Smooth muscle cell (in vitro differentiated cells): ENCODE data around the gene CPXCR1. TPM values are rescaled to one million over a fixed set of nuclear protein-coding genes. Genes with fewer than 3 reads are reported as not detected.
"Not testable (repeated sequence)": the region's sequence is repeated elsewhere in the genome, so short reads cannot be mapped to it uniquely, and the experiment has no call there.

Experiments
- DNase-seq: peaks from one replicate; lab custom pipeline; 2025; ENCODE audit not compliant: unreplicated experiment; lab: John Stamatoyannopoulos, UW
- H2AFZ ChIP-seq: fragments of 200-600 bp; sonication (generic); 2 replicates; pipeline ENCODE4 v1.6.0; 2016; ENCODE audit warnings: antibody characterized with exemption, low read depth, mild to moderate bottlenecking
- H3F3A ChIP-seq: fragments of 200-600 bp; sonication (generic); 2 replicates; pipeline ENCODE4 v1.6.0; 2017; ENCODE audit warnings: antibody characterized with exemption, low read depth
- H3K27ac ChIP-seq: fragments of 200-600 bp; sonication (generic); 2 replicates; pipeline ENCODE4 v1.5.1; 2016; ENCODE audit warnings: low read depth, mild to moderate bottlenecking
- H3K27me3 ChIP-seq: fragments of 200-600 bp; sonication (generic); 2 replicates; pipeline ENCODE4 v1.6.1; 2016; ENCODE audit warnings: low read depth, mild to moderate bottlenecking
- H3K36me3 ChIP-seq: fragments of 200-600 bp; sonication (generic); 2 replicates; pipeline ENCODE4 v1.5.1; 2016; ENCODE audit warnings: low read depth
- H3K4me1 ChIP-seq: fragments of 200-600 bp; sonication (generic); 2 replicates; pipeline ENCODE4 v1.5.1; 2016; ENCODE audit warnings: low read depth
- H3K4me2 ChIP-seq: fragments of 200-600 bp; sonication (generic); 2 replicates; pipeline ENCODE4 v1.6.0; 2016; ENCODE audit warnings: mild to moderate bottlenecking
- H3K4me3 ChIP-seq: fragments of 200-600 bp; sonication (generic); 2 replicates; pipeline ENCODE4 v1.5.1; 2016; ENCODE audit warnings: mild to moderate bottlenecking
- H3K79me2 ChIP-seq: fragments of 200-600 bp; sonication (generic); 2 replicates; pipeline ENCODE4 v1.6.0; 2016; ENCODE audit warnings: low read depth, mild to moderate bottlenecking
- H3K9ac ChIP-seq: fragments of 200-600 bp; sonication (generic); 2 replicates; pipeline ENCODE4 v1.6.0; 2016; ENCODE audit warnings: low read depth
- H3K9me3 ChIP-seq: fragments of 200-600 bp; sonication (generic); replicated peaks from 2 replicates; pipeline ENCODE4 v1.5.1; 2016; ENCODE audit warnings: low read depth
- H4K20me1 ChIP-seq: fragments of 200-600 bp; sonication (generic); 2 replicates; pipeline ENCODE4 v1.6.0; 2016; ENCODE audit warnings: low read depth
- WGBS: methylation state at CpG from one replicate; pipeline ENCODE4 v1.1.7; 2016; ENCODE audit warnings: low lambda C conversion rate; 5-methylcytosine and 5-hydroxymethylcytosine counted together
- polyA plus RNA-seq: library from polyadenylated mRNA; unstranded; fragments of >200 nt; fragmentation: Nextera tagmentation; extraction: Ambion mirVana; gene quantifications from 2 replicates; pipeline ENCODE4 v1.2.1, GENCODE V29; 2016
- total RNA-seq: library from RNA; depleted of rRNA; stranded (reverse); fragments of >200 nt; gene quantifications from 2 replicates; pipeline ENCODE4 v1.2.3, GENCODE V29; 2014
- TF ChIP-seq, protein P1 (sequence below): fragments of 200-600 bp; sonication (generic); IDR thresholded peaks from 2 replicates; pipeline ENCODE4 v1.5.1; 2017; ENCODE audit warnings: borderline replicate concordance, mild to moderate bottlenecking, antibody characterized with exemption; ENCODE audit not compliant: insufficient read depth, poor library complexity, severe bottlenecking

Gene CPXCR1
- total RNA-seq (not detected in 2 replicates), polyA plus RNA-seq (not detected in 2 replicates)

DNA sequence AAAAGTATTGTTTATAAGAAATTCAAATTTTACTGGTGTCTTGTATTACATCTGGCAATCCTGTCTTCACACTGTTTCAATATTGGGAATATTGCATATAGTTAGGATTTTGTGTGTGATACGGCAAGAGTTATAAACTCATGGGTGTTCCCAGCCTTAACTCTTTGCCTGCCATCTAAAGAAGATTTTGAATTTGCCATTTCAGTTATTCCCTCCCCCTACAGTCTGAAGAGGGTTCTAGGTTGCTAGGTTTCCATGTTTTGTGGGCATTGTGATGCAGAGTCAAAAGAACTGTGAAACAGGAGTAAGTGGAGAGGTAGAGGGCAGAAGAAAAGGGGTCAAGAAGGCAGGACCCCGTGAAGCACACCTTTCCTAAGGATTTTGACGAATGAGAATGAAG is at the start of gene CPXCR1:
TSS of gene CPXCR1 (plus strand) at position 301 of the 400 bp plus-strand sequence. CDS start 6,190 bp downstream, outside the sequence.
- TF ChIP-seq, protein P1, sequence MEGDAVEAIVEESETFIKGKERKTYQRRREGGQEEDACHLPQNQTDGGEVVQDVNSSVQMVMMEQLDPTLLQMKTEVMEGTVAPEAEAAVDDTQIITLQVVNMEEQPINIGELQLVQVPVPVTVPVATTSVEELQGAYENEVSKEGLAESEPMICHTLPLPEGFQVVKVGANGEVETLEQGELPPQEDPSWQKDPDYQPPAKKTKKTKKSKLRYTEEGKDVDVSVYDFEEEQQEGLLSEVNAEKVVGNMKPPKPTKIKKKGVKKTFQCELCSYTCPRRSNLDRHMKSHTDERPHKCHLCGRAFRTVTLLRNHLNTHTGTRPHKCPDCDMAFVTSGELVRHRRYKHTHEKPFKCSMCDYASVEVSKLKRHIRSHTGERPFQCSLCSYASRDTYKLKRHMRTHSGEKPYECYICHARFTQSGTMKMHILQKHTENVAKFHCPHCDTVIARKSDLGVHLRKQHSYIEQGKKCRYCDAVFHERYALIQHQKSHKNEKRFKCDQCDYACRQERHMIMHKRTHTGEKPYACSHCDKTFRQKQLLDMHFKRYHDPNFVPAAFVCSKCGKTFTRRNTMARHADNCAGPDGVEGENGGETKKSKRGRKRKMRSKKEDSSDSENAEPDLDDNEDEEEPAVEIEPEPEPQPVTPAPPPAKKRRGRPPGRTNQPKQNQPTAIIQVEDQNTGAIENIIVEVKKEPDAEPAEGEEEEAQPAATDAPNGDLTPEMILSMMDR: no peak
- H3K9ac ChIP-seq: no peak within 1 kb of the TSS
- no peak within 1 kb of the TSS for H3K4me2 ChIP-seq
- WGBS: 73% methylated on average over 3 of the region's 3 CpGs
- no peaks in the 10 kb centered on the region for H4K20me1 ChIP-seq
- H3K4me1 ChIP-seq: no peaks in the 10 kb centered on the region
- H3K79me2 ChIP-seq: no peaks in the 10 kb centered on the region
- H3K4me3 ChIP-seq: no peak within 1 kb of the TSS
- no peak within 1 kb of the TSS for H2AFZ ChIP-seq
- H3K9me3 ChIP-seq: no peaks in the 10 kb centered on the region
- no peaks in the 10 kb centered on the region for H3F3A ChIP-seq
- DNase-seq: no peak
- H3K36me3 ChIP-seq: no peaks in the 10 kb centered on the region
- H3K27me3 ChIP-seq: no peaks in the 10 kb centered on the region
- no peak within 1 kb of the TSS for H3K27ac ChIP-seq

DNA sequence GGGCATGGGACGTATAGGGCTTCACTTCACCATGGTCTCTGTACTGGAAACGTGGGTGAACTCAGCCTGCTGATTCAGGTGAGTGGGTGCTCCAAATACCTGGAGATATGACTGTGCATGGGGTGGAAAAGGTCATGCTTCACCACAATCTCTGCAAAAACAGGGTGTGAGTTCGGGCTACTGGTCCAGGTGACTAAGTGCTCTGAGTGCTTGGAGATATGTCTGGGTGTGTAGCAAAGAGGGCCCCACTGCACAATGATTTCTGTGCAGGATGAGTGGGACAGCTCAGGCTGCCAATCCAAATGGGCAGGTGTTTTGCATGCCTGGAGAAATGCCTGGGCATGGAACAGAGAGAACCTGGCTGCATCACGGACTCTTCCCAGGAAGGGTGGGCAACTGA is 11.2 kb upstream of the CPXCR1 start:
- no peaks in the 10 kb centered on the region for H3K9me3 ChIP-seq
- TF ChIP-seq, protein P1: no peak
- H3K27ac ChIP-seq: no peak overlapping the region
- 87% methylated on average over 4 of the region's 4 CpGs for WGBS
- no peak overlapping the region for H3K4me3 ChIP-seq
- H3K79me2 ChIP-seq: no peaks in the 10 kb centered on the region
- no peaks in the 10 kb centered on the region for H3K4me1 ChIP-seq
- no peaks in the 10 kb centered on the region for H3K27me3 ChIP-seq
- no peak overlapping the region for H2AFZ ChIP-seq
- no peak for DNase-seq
- no peaks in the 10 kb centered on the region for H3K36me3 ChIP-seq
- no peaks in the 10 kb centered on the region for H4K20me1 ChIP-seq
- H3K9ac ChIP-seq: no peak overlapping the region
- H3F3A ChIP-seq: no peaks in the 10 kb centered on the region
- no peak overlapping the region for H3K4me2 ChIP-seq

DNA sequence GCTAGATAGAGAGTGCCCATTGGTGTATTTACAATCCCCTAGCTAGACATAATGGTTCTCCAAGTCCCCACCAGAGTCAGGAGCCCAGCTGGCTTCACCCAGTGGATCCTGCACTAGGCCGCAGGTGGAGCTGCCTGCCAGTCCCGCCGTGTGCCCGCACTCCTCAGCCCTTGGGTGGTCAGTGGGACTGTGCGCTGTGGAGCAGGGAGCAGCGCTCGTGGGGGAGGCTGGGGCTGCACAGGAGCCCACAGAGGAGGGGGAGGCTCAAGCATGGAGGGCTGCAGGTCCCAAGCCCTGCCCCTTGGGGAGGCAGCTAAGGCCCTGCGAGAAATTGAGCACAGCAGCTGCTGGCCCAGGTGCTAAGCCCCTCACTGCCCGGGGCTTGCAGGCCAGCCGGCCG is 810 bp upstream of the CPXCR1 start:
- not testable (repeated sequence) for H3F3A ChIP-seq, H2AFZ ChIP-seq, H3K4me3 ChIP-seq, H3K4me1 ChIP-seq, H3K9me3 ChIP-seq, H3K27ac ChIP-seq, H3K79me2 ChIP-seq, H4K20me1 ChIP-seq, H3K4me2 ChIP-seq, H3K9ac ChIP-seq, H3K27me3 ChIP-seq, DNase-seq, H3K36me3 ChIP-seq
- WGBS: 95% methylated on average over 11 of the region's 11 CpGs

DNA sequence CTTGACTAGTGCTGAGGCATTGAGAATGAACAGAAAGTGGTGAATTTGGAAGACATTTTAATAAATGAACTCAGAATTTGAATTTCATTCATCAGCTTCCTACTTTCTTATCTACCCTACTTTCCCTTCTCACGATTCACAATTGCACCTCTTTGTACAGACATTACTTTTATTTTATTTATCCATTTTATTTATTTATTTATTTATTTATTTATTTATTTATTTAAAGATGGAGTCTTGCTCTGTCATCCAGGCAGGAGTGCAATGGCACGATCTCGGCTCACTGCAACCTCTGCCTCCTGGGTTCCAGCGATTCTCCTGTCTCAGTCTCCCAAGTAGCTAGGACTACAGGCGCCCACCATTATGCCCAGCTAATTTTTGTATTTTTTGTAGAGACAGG is 5.3 kb downstream of the CPXCR1 start:
- not testable (repeated sequence) for H2AFZ ChIP-seq, H3K27ac ChIP-seq, H3K79me2 ChIP-seq, H3K9ac ChIP-seq, H3K4me2 ChIP-seq, DNase-seq, H3K4me1 ChIP-seq, H3K9me3 ChIP-seq, H4K20me1 ChIP-seq, H3K4me3 ChIP-seq, H3K27me3 ChIP-seq, H3F3A ChIP-seq, H3K36me3 ChIP-seq
- WGBS: 99% methylated on average over 5 of the region's 5 CpGs

DNA sequence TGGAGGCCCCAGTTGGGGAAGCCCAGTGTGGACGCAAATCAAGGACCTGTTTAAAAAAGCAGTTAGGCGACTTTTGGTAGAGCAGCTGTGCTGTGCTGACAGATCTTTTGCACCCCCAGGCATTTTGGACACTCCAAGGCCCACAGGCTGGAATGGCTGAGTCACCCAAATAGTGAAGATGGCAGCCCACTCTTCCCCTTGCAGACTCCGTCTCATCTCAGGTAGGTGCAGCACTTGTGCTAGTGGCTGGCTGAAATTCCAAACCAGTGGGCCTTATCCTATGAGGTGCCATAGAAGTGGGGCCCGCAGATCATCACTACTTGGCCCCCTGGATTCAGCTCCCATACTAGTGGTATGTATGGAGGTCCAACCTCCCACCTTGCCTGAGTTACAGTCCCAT is 42.8 kb downstream of the CPXCR1 start:
- Histone ChIP-seq H3K27me3 (no peaks in the 10 kb centered on the region), H3F3A (no peaks in the 10 kb centered on the region), H3K79me2 (no peaks in the 10 kb centered on the region), H3K4me3 (no peak overlapping the region), H3K4me1 (no peaks in the 10 kb centered on the region), H3K27ac (no peak overlapping the region), H3K9ac (no peak overlapping the region), H4K20me1 (no peaks in the 10 kb centered on the region), H3K4me2 (no peak overlapping the region), H2AFZ (no peak overlapping the region), H3K36me3 (no peaks in the 10 kb centered on the region), H3K9me3 (no peaks in the 10 kb centered on the region)
- 63% methylated on average over 4 of the region's 4 CpGs for WGBS
- TF ChIP-seq, protein P1: no peak
- DNase-seq: no peak
